ENCODE data around the gene ZC3HAV1.
"Not testable (repeated sequence)": the region's sequence is repeated elsewhere in the genome, so short reads cannot be mapped to it uniquely, and the experiment has no call there.

The ZC3HAV1 gene

DNA sequence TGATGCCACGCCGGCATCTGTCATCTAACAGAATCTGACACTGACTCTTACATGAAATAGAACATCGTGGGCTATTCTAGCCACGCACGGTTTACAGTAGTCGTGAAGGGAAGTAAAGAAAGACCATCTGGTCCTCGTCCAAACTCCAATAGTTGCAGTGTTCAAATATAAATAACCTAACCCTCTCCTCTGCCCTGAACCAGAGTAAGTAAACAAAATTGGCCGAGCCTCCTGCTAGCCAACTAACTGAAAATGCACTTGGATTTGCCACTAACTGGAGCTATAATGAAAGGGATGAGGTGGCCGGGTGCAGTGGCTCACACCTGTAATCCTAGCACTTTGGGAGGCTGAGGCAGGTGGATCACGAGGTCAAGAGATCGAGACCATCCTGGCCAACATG is 44.2 kb downstream of the ZC3HAV1 start:
- no peak overlapping the region for H3K9ac ChIP-seq (ENCODE audit: low read depth, low read length)
- no peaks in the 10 kb centered on the region for H3K9me3 ChIP-seq (ENCODE audit: insufficient read depth, low read depth, low read length)
- H3K4me1 ChIP-seq (ENCODE audit: insufficient read depth, low read length) = no peaks in the 10 kb centered on the region
- H3K27ac ChIP-seq (ENCODE audit: low read length) = no peak overlapping the region
- H3K36me3 ChIP-seq (ENCODE audit: insufficient read depth, low read depth, low read length) = peaks cover 62% of the 10 kb centered on the region
- no peak overlapping the region for H3K4me3 ChIP-seq (ENCODE audit: low read length)
- no peaks in the 10 kb centered on the region for H3K27me3 ChIP-seq (ENCODE audit: insufficient read depth, low read length)

DNA sequence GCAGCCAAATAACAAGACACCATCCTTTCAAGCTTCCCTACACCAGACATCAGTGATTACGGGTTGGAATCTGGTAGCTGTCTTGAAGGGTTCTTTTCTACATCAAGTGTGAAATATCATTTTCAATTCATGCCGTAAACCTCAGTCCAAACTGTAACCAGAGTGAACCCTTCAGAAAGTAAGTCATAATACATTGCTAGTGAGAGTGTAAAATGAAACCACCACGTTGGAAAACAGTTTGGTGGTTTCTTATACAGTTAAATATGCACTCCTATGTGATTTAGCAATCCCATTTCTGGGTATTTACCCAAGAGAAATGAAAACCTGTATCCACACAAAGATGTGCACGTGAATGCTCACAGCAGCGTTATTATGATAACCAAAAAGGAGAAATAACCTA is 48.1 kb downstream of the ZC3HAV1 start:
- Histone ChIP-seq H3K27ac (ENCODE audit: low read length) (no peak overlapping the region), H3K36me3 (ENCODE audit: insufficient read depth, low read depth, low read length) (peaks cover 41% of the 10 kb centered on the region), H3K4me1 (ENCODE audit: insufficient read depth, low read length) (0 out of 2 replicates have a peak, but pooled peaks cover 3% of the 10 kb centered on the region)

DNA sequence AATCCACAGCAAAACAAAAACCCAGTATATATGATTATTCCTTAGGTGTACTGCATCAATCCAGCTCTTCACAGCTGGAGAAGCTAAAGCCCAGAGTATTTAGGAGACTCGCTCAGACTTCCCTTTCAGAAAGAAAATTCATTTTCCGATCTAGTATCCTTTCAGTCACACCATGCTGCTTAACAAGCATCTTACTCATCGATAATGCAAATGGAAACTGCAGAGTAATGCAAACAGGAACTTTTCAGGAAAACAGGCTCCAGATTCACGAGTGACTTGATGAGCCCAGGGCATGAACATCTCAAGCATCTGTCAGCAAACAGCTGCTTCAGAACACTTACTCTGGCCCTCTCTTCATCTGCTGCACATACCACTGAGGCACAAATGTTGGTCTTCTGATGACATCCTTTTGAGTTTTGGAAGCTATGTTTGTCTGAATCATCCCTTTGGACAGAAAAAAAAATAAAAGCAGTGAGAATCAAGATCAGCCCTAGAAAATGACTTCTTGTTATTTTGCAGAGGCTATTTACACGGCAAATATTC is 48.8 kb downstream of the ZC3HAV1 start:
- H3K27ac ChIP-seq (ENCODE audit: low read length) = no peak overlapping the region
- H3K36me3 ChIP-seq (ENCODE audit: insufficient read depth, low read depth, low read length) = peaks cover 39% of the 10 kb centered on the region
- 0 out of 2 replicates have a peak, but pooled peaks cover 3% of the 10 kb centered on the region for H3K4me1 ChIP-seq (ENCODE audit: insufficient read depth, low read length)
- H3K4me3 ChIP-seq (ENCODE audit: low read length) = no peak overlapping the region
- no peak overlapping the region for H3K9ac ChIP-seq (ENCODE audit: low read depth, low read length)
- no peaks in the 10 kb centered on the region for H3K9me3 ChIP-seq (ENCODE audit: insufficient read depth, low read depth, low read length)
- H3K27me3 ChIP-seq (ENCODE audit: insufficient read depth, low read length) = no peaks in the 10 kb centered on the region

More for the DNA sequence above, 48.1 kb downstream of the ZC3HAV1 start:
- Histone ChIP-seq H3K9ac (ENCODE audit: low read depth, low read length) (no peak overlapping the region), H3K27me3 (ENCODE audit: insufficient read depth, low read length) (no peaks in the 10 kb centered on the region), H3K4me3 (ENCODE audit: low read length) (no peak overlapping the region), H3K9me3 (ENCODE audit: insufficient read depth, low read depth, low read length) (no peaks in the 10 kb centered on the region)

- Histone ChIP-seq H3K9ac (ENCODE audit: low read depth, low read length) (no peak overlapping the region), H3K9me3 (ENCODE audit: insufficient read depth, low read depth, low read length) (no peaks in the 10 kb centered on the region), H3K4me3 (ENCODE audit: low read length) (no peak overlapping the region), H3K27ac (ENCODE audit: low read length) (no peak overlapping the region), H3K27me3 (ENCODE audit: insufficient read depth, low read length) (no peaks in the 10 kb centered on the region), H3K4me1 (ENCODE audit: insufficient read depth, low read length) (0 out of 2 replicates have a peak, but pooled peaks cover 3% of the 10 kb centered on the region), H3K36me3 (ENCODE audit: insufficient read depth, low read depth, low read length) (peaks cover 34% of the 10 kb centered on the region)
These were observed 49.6 kb downstream of the ZC3HAV1 start for GRCh38 chr7:139059905-139060304.

GRCh38 chr7:139058943-139059342 is 50.6 kb downstream of the ZC3HAV1 start:
- Histone ChIP-seq H3K36me3 (ENCODE audit: insufficient read depth, low read depth, low read length) (peaks cover 32% of the 10 kb centered on the region), H3K4me1 (ENCODE audit: insufficient read depth, low read length) (0 out of 2 replicates have a peak, but pooled peaks cover 3% of the 10 kb centered on the region), H3K27me3 (ENCODE audit: insufficient read depth, low read length) (no peaks in the 10 kb centered on the region), H3K27ac (ENCODE audit: low read length) (no peak overlapping the region), H3K4me3 (ENCODE audit: low read length) (no peak overlapping the region), H3K9me3 (ENCODE audit: insufficient read depth, low read depth, low read length) (no peaks in the 10 kb centered on the region), H3K9ac (ENCODE audit: low read depth, low read length) (no peak overlapping the region)

GRCh38 chr7:139055674-139056073 is 53.8 kb downstream of the ZC3HAV1 start:
- H3K4me1 ChIP-seq (ENCODE audit: insufficient read depth, low read length) = 0 out of 2 replicates have a peak, but pooled peaks cover 3% of the 10 kb centered on the region
- H3K9me3 ChIP-seq (ENCODE audit: insufficient read depth, low read depth, low read length) = no peaks in the 10 kb centered on the region
- peaks cover 37% of the 10 kb centered on the region for H3K36me3 ChIP-seq (ENCODE audit: insufficient read depth, low read depth, low read length)
- no peak overlapping the region for H3K27ac ChIP-seq (ENCODE audit: low read length)
- no peak overlapping the region for H3K9ac ChIP-seq (ENCODE audit: low read depth, low read length)
- no peak overlapping the region for H3K4me3 ChIP-seq (ENCODE audit: low read length)
- no peaks in the 10 kb centered on the region for H3K27me3 ChIP-seq (ENCODE audit: insufficient read depth, low read length)

DNA sequence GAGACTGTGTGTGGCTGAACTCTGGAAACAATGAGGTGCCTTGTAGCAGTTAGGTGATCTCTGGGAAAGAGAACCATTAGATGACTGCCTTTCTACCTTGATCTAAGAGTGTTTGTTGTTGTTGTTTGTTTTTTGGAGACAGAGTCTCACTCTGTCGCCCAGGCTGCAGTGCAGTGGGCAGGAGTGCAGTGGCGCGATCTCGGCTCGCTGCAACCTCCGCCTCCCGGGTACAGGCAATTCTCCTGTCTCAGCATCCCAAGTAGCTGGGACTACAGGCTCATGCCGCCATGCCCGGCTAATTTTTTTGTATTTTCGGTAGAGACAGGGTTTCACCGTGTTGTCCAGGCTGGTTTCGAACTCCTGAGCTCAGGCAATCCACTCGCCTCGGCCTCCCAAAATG is 54.9 kb downstream of the ZC3HAV1 start:
- H3K9me3 ChIP-seq (ENCODE audit: insufficient read depth, low read depth, low read length); H3K4me1 ChIP-seq (ENCODE audit: insufficient read depth, low read length); H3K27ac ChIP-seq (ENCODE audit: low read length); H3K4me3 ChIP-seq (ENCODE audit: low read length); H3K9ac ChIP-seq (ENCODE audit: low read depth, low read length); H3K27me3 ChIP-seq (ENCODE audit: insufficient read depth, low read length): not testable (repeated sequence)
- H3K36me3 ChIP-seq (ENCODE audit: insufficient read depth, low read depth, low read length) = peaks cover 33% of the 10 kb centered on the region

DNA sequence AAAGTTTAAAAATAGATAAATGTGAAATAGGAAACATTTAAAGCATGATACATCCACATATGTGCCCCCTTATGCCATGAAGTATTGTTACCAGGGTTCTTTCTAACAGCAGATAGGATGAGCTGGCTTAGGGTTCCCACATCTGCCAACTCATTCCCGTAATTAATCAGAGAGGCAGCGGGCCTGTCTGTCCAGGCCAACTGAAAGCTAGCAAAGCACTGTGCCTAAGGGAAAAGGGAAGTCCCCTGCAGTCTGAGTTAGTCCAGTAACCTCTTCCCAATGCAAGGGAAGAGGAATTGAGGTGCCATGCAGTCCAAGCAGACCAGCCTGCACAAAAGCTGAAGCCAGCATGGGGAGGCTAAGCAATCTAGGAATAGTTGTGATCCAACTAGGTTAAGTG is 55.4 kb downstream of the ZC3HAV1 start:
- H3K27me3 ChIP-seq (ENCODE audit: insufficient read depth, low read length) = no peaks in the 10 kb centered on the region
- peaks cover 35% of the 10 kb centered on the region for H3K36me3 ChIP-seq (ENCODE audit: insufficient read depth, low read depth, low read length)
- 0 out of 2 replicates have a peak, but pooled peaks cover 3% of the 10 kb centered on the region for H3K4me1 ChIP-seq (ENCODE audit: insufficient read depth, low read length)
- no peak overlapping the region for H3K9ac ChIP-seq (ENCODE audit: low read depth, low read length)
- H3K27ac ChIP-seq (ENCODE audit: low read length) = no peak overlapping the region
- no peak overlapping the region for H3K4me3 ChIP-seq (ENCODE audit: low read length)
- H3K9me3 ChIP-seq (ENCODE audit: insufficient read depth, low read depth, low read length) = no peaks in the 10 kb centered on the region

DNA sequence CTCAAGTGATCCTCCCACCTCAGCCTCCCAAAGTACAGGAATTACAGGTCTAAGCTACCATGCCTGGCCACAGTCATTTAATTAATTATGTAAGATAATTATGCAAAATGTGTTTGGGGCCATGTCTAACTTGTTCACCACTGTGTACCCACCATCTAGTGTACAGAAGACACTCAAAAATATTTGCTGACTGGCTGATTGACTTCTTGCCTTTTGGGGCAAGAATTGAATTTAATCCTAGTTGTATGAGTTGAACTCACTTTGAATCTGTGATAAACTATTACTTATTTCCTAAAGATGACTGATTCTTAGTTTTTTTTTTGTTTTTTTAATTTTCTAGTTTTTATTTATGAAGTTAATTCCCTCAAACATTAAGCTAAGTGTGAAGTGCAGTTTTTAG is 57.9 kb downstream of the ZC3HAV1 start:
- Histone ChIP-seq H3K4me1 (ENCODE audit: insufficient read depth, low read length) (no peaks in the 10 kb centered on the region), H3K27me3 (ENCODE audit: insufficient read depth, low read length) (no peaks in the 10 kb centered on the region), H3K9ac (ENCODE audit: low read depth, low read length) (no peak overlapping the region), H3K4me3 (ENCODE audit: low read length) (no peak overlapping the region), H3K9me3 (ENCODE audit: insufficient read depth, low read depth, low read length) (no peaks in the 10 kb centered on the region), H3K36me3 (ENCODE audit: insufficient read depth, low read depth, low read length) (peaks cover 44% of the 10 kb centered on the region), H3K27ac (ENCODE audit: low read length) (no peak overlapping the region)

GRCh38 chr7:139049936-139050335 is 59.6 kb downstream of the ZC3HAV1 start:
- Histone ChIP-seq H3K27me3 (ENCODE audit: insufficient read depth, low read length) (no peaks in the 10 kb centered on the region), H3K27ac (ENCODE audit: low read length) (no peak overlapping the region), H3K4me3 (ENCODE audit: low read length) (no peak overlapping the region), H3K36me3 (ENCODE audit: insufficient read depth, low read depth, low read length) (peaks cover 55% of the 10 kb centered on the region), H3K9me3 (ENCODE audit: insufficient read depth, low read depth, low read length) (no peaks in the 10 kb centered on the region), H3K9ac (ENCODE audit: low read depth, low read length) (no peak overlapping the region), H3K4me1 (ENCODE audit: insufficient read depth, low read length) (no peaks in the 10 kb centered on the region)

DNA sequence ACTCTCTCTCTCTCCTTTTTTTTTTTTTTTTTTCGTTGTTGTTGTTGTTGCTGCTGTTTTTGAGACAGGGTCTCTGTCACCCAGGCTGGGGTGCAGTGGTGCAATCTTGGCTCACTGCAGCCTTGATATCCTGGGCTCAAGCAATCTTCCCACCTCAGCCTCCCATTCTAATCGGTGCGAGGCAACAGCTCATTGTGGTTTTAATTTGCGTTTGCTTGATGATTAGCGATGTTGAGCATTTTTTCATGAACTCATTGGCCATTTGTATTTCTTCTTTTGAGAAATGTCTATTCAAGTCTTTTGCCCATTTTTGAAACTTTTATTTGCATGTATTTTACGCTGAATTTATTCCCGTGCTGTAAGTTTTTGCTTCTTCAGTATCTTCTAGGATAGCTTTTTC is 60.4 kb downstream of the ZC3HAV1 start:
- no peak overlapping the region for H3K4me3 ChIP-seq (ENCODE audit: low read length)
- H3K27ac ChIP-seq (ENCODE audit: low read length) = no peak overlapping the region
- H3K4me1 ChIP-seq (ENCODE audit: insufficient read depth, low read length) = no peaks in the 10 kb centered on the region
- peaks cover 49% of the 10 kb centered on the region for H3K36me3 ChIP-seq (ENCODE audit: insufficient read depth, low read depth, low read length)
- no peaks in the 10 kb centered on the region for H3K9me3 ChIP-seq (ENCODE audit: insufficient read depth, low read depth, low read length)
- H3K27me3 ChIP-seq (ENCODE audit: insufficient read depth, low read length) = no peaks in the 10 kb centered on the region
- H3K9ac ChIP-seq (ENCODE audit: low read depth, low read length) = no peak overlapping the region

GRCh38 chr7:139047970-139048369 is 61.5 kb downstream of the ZC3HAV1 start:
- H3K9ac ChIP-seq (ENCODE audit: low read depth, low read length) = no peak overlapping the region
- H3K4me3 ChIP-seq (ENCODE audit: low read length) = no peak overlapping the region
- no peaks in the 10 kb centered on the region for H3K9me3 ChIP-seq (ENCODE audit: insufficient read depth, low read depth, low read length)
- no peaks in the 10 kb centered on the region for H3K4me1 ChIP-seq (ENCODE audit: insufficient read depth, low read length)
- no peak overlapping the region for H3K27ac ChIP-seq (ENCODE audit: low read length)
- H3K36me3 ChIP-seq (ENCODE audit: insufficient read depth, low read depth, low read length) = peaks cover 38% of the 10 kb centered on the region
- H3K27me3 ChIP-seq (ENCODE audit: insufficient read depth, low read length) = no peaks in the 10 kb centered on the region

Measured in iPS-20b (cell line).